ENCODE measurements around the gene PCDH9.

PCDH9 gene

GRCh38 chr13:66700117-66700601, 530.0 kb downstream of the PCDH9 start:
- DNase-seq, result no peak

- no peak for DNase-seq
Observed at GRCh38 chr13:66693656-66694055, 536.5 kb downstream of the PCDH9 start.

- DNase-seq, result no peak
Observed at GRCh38 chr13:66691149-66691548, 539.0 kb downstream of the PCDH9 start.

GRCh38 chr13:66689628-66690027, 540.5 kb downstream of the PCDH9 start:
- DNase-seq, result no peak

GRCh38 chr13:66689037-66689619, 541.0 kb downstream of the PCDH9 start:
- no peak for DNase-seq

- DNase-seq, result no peak
Observed at GRCh38 chr13:66681403-66681802, 548.7 kb downstream of the PCDH9 start.

- no peak for DNase-seq
Observed at GRCh38 chr13:66680031-66680430, 550.1 kb downstream of the PCDH9 start.

- DNase-seq, result no peak
Observed at GRCh38 chr13:66675620-66676019, 554.5 kb downstream of the PCDH9 start.

GRCh38 chr13:66673401-66673800, 556.7 kb downstream of the PCDH9 start:
- DNase-seq, result no peak

- DNase-seq, result no peak
Observed at GRCh38 chr13:66665991-66666390, 564.1 kb downstream of the PCDH9 start.

- DNase-seq, result no peak
Observed at GRCh38 chr13:66663711-66664110, 566.4 kb downstream of the PCDH9 start.

GRCh38 chr13:66663206-66663605, 566.9 kb downstream of the PCDH9 start:
- DNase-seq, result no peak

- DNase-seq, result no peak
Observed at GRCh38 chr13:66661336-66661735, 568.8 kb downstream of the PCDH9 start.

GRCh38 chr13:66660468-66660813, 569.7 kb downstream of the PCDH9 start:
- no peak for DNase-seq

GRCh38 chr13:66659701-66660467, 570.3 kb downstream of the PCDH9 start:
- DNase-seq, result no peak

- no peak for DNase-seq
Observed at GRCh38 chr13:66659286-66659685, 570.9 kb downstream of the PCDH9 start.

GRCh38 chr13:66657165-66657881, 572.8 kb downstream of the PCDH9 start:
- no peak for DNase-seq

GRCh38 chr13:66655847-66656454, 574.2 kb downstream of the PCDH9 start:
- DNase-seq, result no peak

GRCh38 chr13:66644855-66645460, 585.2 kb downstream of the PCDH9 start:
- no peak for DNase-seq

GRCh38 chr13:66640231-66640630, 589.9 kb downstream of the PCDH9 start:
- DNase-seq, result no peak

GRCh38 chr13:66639044-66639443, 591.1 kb downstream of the PCDH9 start:
- no peak for DNase-seq

- no peak for DNase-seq
Observed at GRCh38 chr13:66635526-66635925, 594.6 kb downstream of the PCDH9 start.

- no peak for DNase-seq
Observed at GRCh38 chr13:66634384-66634783, 595.8 kb downstream of the PCDH9 start.
